Gastrocnemius medialis (tissue), 4 donors: Measurements from ENCODE around the gene SHISAL1.

ENCODE experiments used
- CTCF ChIP-seq, 5 experiments: fragments of 450-650 bp in 3 of 5; fragments of 200-600 bp in 2 of 5; sonication (generic) in 2 of 5; IDR thresholded peaks in 4 of 5; conservative IDR thresholded peaks in 1 of 5; 1 replicate in 4 of 5; 2 replicates in 1 of 5; pipeline ENCODE4 v1.5.1; 2016 to 2019; ENCODE audit warnings: antibody characterized with exemption in 5 of 5, mild to moderate bottlenecking in 3 of 5, moderate library complexity in 3 of 5
- POLR2A ChIP-seq, 2 donors: fragments of 450-650 bp; IDR thresholded peaks; one replicate each; pipeline ENCODE4 v1.6.1; 2017; ENCODE audit warnings: antibody characterized with exemption in 2 of 2, mild to moderate bottlenecking in 2 of 2, moderate library complexity in 2 of 2

- TF ChIP-seq POLR2A (IDR thresholded peaks at IDR 0.05) = no peak
- no peak for TF ChIP-seq CTCF (IDR thresholded peaks at IDR 0.05 in 4 of 5, conservative IDR thresholded peaks at IDR 0.05 in 1 of 5)
These were observed 111.7 kb downstream of the SHISAL1 start for GRCh38 chr22:44200855-44201550.
